ENCODE results near the gene PELI2.

The PELI2 gene

DNA sequence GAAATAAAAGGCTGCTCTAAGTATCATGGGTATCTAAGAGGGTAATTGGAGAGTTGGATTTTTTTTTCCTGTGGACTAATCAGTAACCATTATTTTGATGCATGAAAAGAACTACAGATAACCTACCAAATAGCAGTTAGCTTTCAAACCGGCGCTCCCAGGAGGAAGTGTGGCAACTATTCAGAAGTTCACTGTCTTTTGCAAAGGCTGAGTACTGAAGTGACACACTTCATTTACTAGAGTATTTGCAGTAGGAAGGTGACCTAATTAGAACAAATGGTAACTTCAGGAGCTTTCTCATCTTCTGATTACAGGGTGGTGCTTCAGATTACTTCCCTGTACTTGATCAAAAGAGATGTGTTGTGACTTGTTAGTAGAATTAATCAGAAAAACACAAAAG is 87.7 kb downstream of the PELI2 start:
- no peak for DNase-seq (ENCODE audit: low read depth, low spot score)

DNA sequence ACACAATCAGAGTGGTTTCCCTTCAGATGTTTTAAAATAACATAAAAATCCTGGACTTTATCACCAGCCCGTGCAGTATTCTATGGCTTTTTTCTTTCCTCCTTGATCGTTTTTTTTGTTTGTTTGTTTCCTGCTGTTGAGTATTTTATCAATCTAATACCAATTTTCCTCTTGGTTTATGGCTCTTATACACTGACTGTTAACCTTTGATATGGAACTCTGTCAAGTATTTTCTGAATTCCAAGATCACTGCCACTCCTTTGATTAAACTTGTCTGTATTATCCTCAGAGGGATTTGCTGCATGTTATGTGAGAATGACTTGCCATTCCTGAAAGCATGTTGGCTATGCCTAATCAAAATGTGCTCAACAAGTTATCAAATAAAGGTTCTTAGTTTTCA is 88.4 kb downstream of the PELI2 start:
- DNase-seq (ENCODE audit: low read depth, low spot score) = no peak

- DNase-seq (ENCODE audit: low read depth, low spot score) = no peak
These were observed 89.5 kb downstream of the PELI2 start for GRCh38 chr14:56207626-56208292.

DNA sequence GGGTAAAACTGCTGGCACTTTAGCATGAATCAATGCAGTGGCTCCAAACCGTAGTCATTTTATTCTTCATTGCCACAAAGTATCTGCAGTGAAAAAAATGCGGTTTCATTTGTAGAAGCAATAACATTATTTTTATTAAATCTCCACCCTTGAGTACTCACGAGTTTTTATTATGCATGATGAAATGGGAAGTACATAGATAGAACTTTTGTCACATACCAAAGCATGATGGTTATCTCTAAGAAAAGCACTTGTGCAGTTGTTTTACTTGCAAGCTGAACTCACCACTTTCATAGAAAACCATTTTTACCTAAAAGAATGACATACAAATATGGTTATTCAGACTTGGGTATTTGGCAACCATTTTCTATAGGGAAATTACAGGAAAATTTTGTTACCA is 90.3 kb downstream of the PELI2 start:
- DNase-seq (ENCODE audit: low read depth, low spot score) = no peak

DNA sequence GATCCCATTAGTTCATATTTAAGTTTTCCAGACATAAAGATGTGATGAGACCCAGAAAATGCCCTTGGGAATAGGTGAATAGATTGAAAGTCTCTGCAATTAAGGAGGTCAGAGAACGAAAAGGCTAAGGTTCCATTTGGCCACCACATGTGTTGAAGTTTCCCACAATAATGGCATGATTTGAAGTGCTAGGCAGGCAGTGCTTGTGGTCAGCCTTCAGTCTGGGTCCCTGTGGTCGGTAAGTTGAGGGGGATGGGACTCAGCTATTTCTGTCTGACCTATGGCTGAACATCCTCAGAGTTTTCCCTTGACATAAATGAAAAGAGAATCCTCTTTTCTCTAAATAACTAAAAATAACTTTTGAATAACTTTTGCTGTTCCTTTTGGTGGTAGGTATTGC is 92.4 kb downstream of the PELI2 start:
- no peak for DNase-seq (ENCODE audit: low read depth, low spot score)

- DNase-seq (ENCODE audit: low read depth, low spot score) = no peak
These were observed 92.9 kb downstream of the PELI2 start for GRCh38 chr14:56211084-56211483.

- DNase-seq (ENCODE audit: low read depth, low spot score) = no peak
These were observed 93.6 kb downstream of the PELI2 start for GRCh38 chr14:56211844-56212243.

- DNase-seq (ENCODE audit: low read depth, low spot score) = no peak
These were observed 94.3 kb downstream of the PELI2 start for GRCh38 chr14:56212521-56212920.

- DNase-seq (ENCODE audit: low read depth, low spot score) = no peak
These were observed 95.1 kb downstream of the PELI2 start for GRCh38 chr14:56213306-56213705.

DNA sequence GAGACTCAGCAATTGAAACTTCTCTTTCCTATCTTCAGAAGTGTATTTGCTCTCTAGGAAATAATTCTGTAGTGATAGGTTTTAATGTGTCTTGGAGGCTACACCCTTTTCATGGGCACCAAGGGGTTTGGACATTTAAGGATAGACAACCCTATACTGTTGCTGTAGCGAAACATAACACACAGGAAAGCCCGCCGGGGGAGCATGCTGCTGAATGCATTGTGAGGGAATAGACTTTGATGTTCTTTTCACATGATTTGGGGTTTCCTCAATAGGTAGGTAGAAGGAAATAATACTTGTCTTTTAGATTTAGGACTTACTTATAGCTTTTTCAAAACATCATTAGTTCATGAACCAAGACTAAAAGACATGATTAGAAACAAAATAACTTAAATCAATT is 97.0 kb downstream of the PELI2 start:
- no peak for DNase-seq (ENCODE audit: low read depth, low spot score)

DNA sequence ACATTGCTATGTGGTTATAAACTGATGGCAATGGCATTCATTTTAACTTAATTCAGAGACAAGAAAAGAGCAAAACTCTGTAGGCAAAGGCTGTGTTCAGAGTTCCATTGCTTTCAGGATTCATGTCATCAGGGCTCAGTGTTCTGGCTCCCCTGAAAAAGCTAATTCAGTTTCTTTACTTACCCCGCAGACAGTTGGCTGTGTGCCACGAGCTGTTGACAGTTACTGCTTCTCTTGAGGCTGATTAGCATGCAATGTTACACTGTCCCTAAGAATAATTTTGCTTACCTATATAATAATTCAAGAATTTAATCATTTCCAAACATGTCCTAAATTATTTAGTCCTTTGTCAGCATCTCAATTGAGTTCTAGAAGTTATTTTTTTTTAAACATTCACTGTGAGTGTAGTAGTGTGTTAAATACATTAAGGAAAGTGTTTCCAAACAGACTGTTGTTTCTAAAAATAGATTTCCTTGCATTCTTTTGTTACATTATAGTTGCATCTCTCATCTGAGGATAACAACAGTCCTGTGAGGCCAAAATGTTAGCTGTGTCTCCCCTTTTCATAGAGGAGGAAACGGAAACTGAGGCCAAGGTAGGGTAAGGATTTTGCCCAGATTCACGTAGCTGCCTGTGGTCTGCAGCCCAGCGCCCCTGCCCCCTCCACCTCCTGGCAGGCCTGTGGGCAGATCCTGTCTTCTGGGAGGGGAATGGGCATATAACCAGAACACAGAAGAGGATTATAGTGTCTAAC is 98.6 kb downstream of the PELI2 start:
- no peak for DNase-seq (ENCODE audit: low read depth, low spot score)

DNA sequence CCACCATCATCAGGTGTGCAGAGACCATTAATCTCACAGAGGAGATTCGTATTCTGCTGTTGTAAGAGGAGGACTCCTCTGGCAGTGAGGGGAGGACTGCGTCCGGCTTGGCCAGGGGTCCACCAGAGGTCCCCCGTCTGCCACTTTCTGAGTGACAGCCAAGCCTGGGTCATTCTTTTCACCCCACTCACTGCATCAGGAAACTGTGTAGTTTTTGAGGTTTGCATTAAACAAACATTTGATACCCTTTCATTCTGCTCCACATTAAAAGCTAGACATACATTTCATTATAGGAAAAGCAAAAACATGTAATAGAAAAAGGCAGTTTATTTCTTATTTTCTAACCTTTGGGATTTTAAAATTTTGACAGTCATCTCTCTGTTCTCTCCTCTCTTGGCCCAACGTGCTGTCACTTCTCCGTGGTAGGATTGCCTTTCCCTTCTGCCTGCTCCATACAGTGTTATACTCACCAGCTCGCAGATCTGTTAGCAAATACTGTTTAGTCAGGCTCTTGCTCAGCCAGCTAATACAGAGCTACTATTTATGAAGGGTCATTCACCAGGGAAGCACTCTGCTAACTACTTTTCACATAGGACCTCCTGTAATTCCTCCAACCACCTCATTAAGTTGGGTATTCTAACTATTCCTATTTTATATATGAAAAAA is 99.3 kb downstream of the PELI2 start:
- no peak for DNase-seq (ENCODE audit: low read depth, low spot score)

DNA sequence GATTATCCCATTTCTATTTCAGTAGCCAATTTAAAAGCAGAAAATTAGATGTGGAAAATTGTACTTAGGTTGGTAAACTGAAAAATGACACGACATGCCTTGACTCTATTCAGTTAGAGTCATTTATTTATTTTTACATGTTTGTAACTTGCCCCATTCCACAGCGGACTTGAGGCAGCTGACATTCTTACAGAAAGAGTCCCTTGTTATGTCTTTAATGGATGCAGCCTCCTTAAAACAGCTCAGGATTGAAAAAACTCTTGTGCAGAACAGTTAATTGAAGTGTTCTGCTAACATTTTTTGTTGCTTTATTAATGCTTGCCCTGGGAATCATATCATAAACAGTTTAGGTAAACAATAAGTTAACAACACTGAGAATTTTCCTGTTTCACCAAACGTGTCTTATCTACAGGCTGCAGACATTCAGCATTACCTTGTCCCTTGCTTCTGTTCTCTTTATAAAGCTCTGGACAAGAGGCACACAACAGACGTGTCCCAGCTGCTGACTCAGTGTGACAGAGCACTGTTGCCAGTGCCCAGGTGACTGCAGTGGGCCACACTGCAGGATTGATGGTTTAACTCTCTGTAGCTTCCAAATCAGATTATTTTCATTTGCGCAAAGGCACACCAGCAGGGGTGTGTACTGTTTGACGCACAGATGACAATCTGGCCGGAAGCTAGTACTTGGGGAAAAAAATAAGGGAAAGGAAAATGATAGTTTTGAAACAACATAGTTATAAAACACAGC is 101.6 kb downstream of the PELI2 start:
- DNase-seq (ENCODE audit: low read depth, low spot score) = no peak

GRCh38 chr14:56221382-56222128 is 103.3 kb downstream of the PELI2 start:
- DNase-seq (ENCODE audit: low read depth, low spot score) = no peak

DNA sequence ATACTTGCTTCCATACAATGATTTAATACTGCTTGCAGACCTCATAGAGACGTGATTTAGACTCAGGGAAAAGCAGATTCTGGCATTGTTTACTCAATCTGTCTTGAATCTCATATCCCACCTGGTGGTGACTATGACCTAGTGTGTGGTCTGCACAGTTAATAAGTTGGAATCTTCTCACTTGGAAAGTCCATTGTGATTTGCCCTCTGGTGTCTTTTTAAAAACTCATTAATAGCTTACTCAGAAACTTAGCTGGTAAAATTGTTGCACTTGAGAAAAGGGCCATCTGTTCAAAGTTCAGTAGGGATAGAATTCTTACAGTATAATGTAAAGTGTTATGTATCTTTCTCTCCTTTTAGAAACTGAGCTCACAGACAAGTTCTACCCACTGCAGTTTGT is 106.0 kb downstream of the PELI2 start:
- no peak for DNase-seq (ENCODE audit: low read depth, low spot score)

DNA sequence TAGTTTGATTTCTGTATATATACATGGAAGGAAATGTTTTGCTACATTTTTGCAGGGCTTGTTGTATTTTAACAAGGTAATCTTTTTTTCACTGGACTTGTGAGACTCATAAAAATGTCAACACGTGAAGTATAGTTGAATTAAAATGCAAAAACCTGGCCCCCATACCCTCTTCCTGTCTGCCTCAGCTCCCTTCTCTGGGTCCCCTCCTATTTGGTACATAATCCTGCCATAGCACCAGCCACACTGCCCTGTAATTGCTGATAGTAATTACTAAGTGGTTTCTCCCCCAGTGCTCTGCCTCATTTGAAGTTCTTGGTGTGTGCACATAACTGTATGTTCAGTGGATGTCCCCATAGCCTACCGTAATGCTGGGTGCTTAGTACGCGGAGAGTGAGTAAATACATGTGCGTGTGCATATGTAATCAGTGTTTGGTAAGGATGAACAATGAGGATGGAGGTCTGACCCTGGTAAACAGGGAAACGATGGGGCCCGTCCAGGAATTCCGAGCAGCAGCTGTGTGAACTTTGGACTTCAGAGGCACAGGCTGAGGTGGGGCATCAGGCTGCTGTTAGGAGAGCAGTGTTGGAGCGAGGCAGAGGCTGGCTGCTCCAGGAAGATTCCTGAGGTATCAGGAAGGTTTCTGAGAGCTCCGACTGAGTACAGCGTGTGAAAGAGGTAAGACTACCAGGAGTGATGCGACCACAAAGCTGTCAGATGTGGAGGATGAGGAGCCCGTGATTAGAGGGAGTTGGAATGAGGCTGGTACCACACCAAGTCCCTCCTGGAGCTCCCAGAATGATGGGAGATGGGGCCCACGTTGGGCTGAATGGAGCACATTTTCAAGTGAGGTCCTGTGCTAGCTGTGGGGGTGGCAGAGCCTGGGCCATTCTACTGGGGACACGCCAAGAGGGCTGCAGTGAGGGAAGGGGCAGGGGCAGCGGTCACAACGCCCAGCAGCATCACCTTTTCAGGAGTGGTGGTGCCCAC is 106.8 kb downstream of the PELI2 start:
- DNase-seq (ENCODE audit: low read depth, low spot score) = no peak

DNA sequence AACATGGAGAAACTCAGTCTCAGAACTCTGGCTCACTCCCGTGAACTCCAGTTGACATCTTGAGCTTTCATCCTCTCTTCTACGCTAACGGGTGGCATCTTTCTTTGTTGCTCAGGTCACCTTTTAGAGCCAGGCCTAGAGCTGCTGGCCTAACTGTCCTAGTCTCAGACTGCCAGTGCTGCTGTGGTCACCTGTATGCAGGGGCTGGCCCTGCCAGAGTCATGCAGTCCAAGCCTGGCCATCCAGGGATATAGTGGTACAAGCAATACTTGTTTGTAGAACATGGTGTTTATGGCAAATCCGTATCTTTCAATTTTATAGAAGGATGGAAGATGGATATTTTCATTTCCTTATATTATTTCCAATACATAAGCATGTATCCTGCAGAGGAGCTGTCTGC is 117.2 kb downstream of the PELI2 start:
- DNase-seq (ENCODE audit: low read depth, low spot score) = no peak

GRCh38 chr14:56237398-56237797 is 119.2 kb downstream of the PELI2 start:
- DNase-seq (ENCODE audit: low read depth, low spot score) = no peak

DNA sequence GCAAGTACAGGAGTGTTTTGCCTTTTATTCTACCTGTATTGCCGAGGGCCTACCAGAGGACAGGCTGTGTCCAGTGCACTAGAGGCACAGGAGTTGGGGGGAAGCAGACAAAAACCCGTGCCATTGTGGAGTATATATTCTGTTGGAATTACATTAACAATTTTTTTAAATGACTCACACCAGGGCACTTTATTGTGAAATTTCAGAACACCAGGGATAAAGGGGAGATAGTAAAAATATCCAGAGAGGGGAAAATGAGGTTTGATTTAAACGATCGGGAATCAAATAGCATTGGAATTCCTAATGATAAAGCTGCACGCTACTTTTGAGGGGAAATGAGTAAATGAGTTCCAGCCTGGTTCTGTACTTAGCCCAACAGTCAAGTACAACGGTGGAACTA is 123.2 kb downstream of the PELI2 start:
- DNase-seq (ENCODE audit: low read depth, low spot score) = no peak

GRCh38 chr14:56243110-56243509 is 124.9 kb downstream of the PELI2 start:
- DNase-seq (ENCODE audit: low read depth, low spot score) = no peak

All from iPS DF 19.7 (cell line).